Measurements from ENCODE around the gene GAK.

The GAK gene

DNA sequence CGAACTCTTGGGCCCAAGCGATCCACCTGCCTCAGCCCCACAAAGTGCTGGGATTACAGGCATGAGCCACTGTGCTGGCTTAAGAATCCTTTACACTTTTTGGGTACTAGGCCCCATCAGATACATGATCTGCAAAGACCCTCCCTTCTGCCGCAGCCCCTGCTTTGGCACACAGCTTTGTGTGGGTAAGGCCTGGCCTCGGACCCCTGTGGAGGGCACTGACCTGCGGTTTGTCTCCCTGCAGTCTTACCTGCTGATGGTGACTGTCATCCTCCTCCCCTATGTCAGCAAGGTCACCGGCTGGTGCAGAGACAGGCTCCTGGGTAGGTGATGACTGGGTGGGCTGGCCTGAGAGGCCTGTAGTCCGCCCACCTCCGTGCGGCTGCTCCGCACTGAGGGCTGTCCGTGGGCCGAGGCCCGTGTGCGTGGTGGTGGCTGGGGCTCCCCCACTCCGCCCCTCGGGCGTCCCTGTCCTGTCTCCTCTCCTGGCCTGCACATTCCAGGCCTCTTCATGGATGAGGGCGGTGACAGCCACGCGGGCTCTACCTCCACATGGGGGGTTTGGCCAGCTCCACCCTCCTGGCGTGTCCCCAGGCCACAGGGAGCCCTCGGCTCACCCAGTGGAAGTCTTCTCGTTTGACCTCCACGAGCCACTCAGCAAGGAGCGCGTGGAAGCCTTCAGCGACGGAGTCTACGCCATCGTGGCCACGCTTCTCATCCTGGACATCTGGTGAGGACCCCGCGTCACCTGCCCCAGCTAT, 23.2 kb upstream of the GAK start:
- Histone ChIP-seq H3K27ac (no peak overlapping the region), H3K4me3 (no peak overlapping the region)
- no peak for DNase-seq (ENCODE audit: low spot score)
- TF ChIP-seq, protein P1, sequence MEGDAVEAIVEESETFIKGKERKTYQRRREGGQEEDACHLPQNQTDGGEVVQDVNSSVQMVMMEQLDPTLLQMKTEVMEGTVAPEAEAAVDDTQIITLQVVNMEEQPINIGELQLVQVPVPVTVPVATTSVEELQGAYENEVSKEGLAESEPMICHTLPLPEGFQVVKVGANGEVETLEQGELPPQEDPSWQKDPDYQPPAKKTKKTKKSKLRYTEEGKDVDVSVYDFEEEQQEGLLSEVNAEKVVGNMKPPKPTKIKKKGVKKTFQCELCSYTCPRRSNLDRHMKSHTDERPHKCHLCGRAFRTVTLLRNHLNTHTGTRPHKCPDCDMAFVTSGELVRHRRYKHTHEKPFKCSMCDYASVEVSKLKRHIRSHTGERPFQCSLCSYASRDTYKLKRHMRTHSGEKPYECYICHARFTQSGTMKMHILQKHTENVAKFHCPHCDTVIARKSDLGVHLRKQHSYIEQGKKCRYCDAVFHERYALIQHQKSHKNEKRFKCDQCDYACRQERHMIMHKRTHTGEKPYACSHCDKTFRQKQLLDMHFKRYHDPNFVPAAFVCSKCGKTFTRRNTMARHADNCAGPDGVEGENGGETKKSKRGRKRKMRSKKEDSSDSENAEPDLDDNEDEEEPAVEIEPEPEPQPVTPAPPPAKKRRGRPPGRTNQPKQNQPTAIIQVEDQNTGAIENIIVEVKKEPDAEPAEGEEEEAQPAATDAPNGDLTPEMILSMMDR (IDR thresholded peaks at IDR 0.05) = no peak

DNA sequence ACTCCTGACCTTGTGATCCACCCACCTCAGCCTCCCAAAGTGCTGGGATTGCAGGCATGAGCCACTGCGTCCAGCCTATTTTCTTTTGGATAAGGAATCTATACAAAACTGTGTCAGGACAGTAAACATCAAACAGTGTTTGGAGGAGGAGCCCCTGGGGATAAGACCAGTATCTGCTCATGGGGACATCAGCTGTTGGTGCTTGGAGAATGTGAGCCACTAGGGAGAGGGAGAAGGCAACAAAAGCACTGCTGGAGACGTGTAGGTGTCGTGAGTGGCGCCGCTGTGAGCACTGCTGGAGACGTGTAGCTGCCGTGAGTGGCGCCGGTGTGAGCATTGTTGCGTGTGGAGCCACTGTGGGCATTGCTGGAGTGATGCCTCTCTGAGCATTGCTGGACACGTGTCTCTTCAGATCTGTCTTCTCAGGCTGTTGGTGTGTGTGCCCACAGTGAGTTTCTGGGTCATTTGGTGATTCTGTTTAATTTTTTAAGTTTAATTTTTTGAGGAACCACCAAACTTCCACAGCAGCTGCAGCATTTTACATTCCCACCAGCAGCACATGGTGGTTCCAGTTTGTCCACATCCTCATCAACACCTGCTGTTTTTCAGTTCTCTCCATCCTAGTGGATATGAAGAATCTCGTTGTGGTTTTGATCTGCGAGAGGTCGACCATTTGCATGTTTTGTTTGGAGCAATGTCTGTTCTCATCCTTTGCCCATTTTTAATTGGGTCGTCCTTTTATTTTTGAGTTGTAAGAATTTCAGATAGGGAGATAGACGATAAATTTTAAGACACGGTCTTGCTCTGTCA, 22.3 kb upstream of the GAK start:
- Histone ChIP-seq H3K27ac (no peak overlapping the region), H3K4me3 (no peak overlapping the region)
- TF ChIP-seq, protein P1 (IDR thresholded peaks at IDR 0.05) = no peak
- DNase-seq (ENCODE audit: low spot score) = no peak

DNA sequence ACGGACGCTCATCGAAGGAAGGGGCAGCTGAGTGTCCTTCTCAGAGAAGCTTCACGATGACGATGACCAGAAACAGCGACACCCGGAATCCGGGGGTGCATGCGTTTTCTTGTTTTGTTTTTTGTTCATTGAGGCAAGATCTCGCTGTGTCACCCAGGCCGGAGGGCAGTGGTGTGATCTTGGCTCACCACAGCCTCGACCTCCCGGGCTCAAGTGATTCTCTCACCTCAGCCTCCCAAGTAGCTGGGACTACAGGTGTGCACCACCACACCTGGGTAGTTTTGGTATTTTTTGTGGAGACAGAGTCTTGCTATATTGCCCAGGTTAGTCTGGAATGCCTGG, 21.4 kb upstream of the GAK start:
- TF ChIP-seq, protein P1 (IDR thresholded peaks at IDR 0.05) = no peak
- H3K27ac ChIP-seq = no peak overlapping the region
- H3K4me3 ChIP-seq = no peak overlapping the region
- no peak for DNase-seq (ENCODE audit: low spot score)

DNA sequence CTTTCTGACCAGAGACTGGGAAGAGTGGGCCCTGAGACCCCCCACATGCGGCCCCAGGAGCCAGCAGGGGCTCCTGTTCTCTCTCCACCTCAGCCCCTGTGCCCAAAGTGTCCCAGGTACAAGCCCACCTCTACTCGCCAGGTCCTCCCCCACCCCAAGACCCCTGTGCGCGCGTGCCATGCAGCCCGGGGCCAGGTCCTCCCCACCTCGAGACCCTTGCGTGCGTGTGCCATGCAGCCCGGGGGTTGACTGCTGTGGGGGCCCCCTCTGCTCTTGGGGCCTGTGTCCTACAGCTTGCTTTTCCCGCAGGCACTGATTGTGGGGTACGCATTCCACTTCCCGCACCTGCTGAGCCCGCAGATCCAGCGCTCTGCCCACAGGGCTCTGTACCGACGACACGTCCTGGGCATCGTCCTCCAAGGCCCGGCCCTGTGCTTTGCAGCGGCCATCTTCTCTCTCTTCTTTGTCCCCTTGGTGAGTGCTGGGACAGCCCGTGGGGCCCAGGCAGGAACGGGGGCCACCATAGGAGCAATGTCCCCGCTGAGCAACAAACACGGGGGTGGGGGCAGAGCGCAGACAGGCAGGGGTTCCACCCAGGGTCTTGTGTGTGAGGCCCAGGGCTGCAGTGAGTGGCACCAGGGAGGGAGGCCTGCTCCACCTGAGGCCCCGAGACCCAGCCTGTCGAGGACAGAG, 20.9 kb upstream of the GAK start:
- TF ChIP-seq, protein P1 (IDR thresholded peaks at IDR 0.05) = no peak
- no peak overlapping the region for H3K4me3 ChIP-seq
- DNase-seq (ENCODE audit: low spot score) = no peak
- no peak overlapping the region for H3K27ac ChIP-seq

DNA sequence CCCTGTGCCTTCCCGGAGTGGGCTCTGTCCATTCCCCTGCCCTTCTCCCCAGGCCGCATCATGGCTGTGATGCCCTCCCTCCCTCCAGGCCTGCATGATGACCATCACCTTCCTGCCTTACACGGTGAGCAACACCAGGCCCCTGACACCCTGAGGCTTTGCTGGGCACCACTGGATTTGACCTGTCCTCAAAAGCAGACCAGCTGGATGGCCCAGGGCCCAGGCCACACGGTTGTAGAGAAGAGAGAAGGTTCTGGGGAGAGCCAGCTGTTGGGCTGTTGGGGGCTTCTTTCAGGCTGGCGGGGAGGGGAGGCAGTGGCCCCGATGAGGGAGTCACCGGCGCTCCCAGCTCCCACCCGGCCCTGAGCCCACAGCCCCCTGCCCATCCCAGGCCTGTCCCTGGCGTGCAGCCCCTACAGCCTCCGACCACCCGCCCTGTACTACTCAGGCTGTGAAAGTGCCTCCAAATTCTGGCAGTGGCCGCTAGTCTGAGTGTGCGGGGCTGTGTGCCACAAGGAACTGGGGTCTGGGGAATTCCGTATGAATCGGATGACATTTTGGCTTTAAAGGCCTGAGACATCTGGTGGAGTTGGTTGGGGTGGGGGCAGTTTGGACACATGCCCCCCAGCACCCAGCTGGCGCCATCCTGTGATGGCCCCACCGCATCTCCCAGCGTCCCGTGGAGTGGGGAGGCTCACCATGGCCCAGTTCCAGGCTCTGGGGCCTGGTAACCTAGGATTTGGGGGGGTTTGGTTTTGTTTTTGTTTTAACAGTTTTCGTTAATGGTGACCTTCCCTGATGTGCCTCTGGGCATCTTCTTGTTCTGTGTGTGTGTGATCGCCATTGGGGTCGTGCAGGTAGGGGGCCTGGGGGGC, 19.7 kb upstream of the GAK start:
- no peak overlapping the region for H3K27ac ChIP-seq
- no peak for DNase-seq (ENCODE audit: low spot score)
- TF ChIP-seq, protein P1 (IDR thresholded peaks at IDR 0.05) = no peak
- H3K4me3 ChIP-seq = no peak overlapping the region

DNA sequence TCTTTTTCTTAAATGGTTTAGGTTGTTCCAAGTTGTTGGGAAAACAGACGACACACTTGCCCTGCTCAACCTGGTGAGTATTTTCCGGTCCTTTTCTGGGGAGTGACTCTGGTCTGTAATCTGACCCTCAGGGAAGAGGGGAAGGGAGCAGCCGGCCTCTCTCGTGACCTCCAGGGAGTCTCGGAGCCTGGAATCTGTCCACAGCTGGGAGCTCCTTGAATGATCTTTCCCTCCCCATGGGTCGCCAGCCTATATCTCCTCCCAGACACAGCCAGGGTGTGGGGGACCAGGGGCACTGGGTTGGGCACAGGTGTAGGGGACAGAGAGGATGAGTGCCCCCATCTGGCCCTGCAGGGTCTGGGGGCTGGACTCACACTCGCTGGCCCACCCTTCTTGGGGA, 19.1 kb upstream of the GAK start:
- TF ChIP-seq, protein P1 (IDR thresholded peaks at IDR 0.05) = no peak
- Histone ChIP-seq H3K27ac (no peak overlapping the region), H3K4me3 (no peak overlapping the region)
- no peak for DNase-seq (ENCODE audit: low spot score)
